Vein endothelial cell (primary cell): Measurements from ENCODE around the gene INPP4B. TPM values are rescaled to one million over a fixed set of nuclear protein-coding genes. Genes with fewer than 3 reads are reported as not detected.

Experiments used
- total RNA-seq: library from RNA; depleted of rRNA; stranded (reverse); fragments of >200 nt; gene quantifications from 2 replicates; pipeline ENCODE4 v1.2.3, GENCODE V29; 2012

The INPP4B gene
- 8.5 and 10.2 TPM in 2 replicates for total RNA-seq

DNA sequence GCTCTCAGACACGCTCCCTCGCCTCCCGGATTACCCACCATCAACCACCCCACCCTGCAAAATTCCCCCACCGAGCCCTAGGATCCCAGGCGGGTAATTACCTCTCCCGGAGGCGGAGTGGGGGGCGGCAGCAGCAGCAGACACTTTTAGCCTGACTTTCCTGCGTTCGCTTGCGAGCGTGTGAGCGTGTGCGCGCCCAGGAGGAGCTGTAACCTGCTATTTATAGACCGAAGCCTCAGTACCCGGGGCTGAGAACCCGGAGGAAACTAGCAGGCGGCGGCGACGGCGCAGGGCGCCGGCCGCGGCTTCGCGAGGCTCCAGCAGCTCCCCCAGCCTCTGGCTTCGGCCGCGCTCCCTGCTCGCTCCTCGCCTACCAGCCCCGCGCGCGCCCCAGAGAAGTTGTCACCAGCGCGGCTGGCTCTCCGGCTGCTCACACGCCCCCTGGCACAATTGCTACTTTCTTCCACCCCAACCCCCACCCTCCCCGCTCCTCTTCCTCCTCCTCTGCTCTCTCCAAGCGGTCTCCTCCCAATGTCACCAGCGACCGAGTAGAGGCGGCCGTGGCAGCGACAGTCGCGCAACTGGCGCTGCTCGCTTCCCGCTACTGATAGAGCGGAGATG is at the start of gene INPP4B:
TSS of gene INPP4B (minus strand) at position 194 of the 621 bp plus-strand sequence.

